ENCODE results near the gene PRR3.

PRR3 gene

DNA sequence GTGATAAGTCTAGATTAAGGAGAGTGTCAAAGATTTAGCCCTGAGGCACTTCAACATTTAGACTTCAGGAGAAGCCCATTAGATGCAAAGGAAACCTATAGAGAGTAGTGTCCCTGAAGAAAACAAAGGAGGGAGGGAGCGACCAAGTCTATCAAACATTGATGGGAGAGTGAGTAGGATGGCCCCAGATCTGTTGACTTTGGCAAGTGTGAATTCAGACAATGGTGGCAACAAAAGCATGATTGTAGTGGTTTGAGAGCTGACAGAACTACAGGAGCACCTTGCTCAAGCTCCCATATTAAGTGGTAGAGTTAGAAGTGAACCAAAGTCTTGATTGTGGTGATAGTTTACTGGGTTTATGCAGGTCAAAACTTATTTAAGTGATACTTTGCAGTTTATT is 13.2 kb downstream of the PRR3 start:
- H3K9ac ChIP-seq (ENCODE audit: low read depth in 1 of 2, low read length in 2 of 2) = peak overlapping the region; percentile 61 to 89
- no peak overlapping the region for H3K27ac ChIP-seq (ENCODE audit: low read depth, low read length)
- H3K4me3 ChIP-seq (ENCODE audit: low read depth in 1 of 2, low read length in 2 of 2) = peak overlapping the region; percentile 91 to 96
- no peaks in the 10 kb centered on the region for H3K36me3 ChIP-seq (ENCODE audit: control insufficient read depth in 1 of 2, insufficient read depth in 2 of 2, low read length in 2 of 2)
- H3K27me3 ChIP-seq (ENCODE audit: control insufficient read depth in 1 of 2, insufficient read depth in 2 of 2, low read length in 2 of 2) = no peaks in the 10 kb centered on the region
- peaks cover 26 to 27% of the 10 kb centered on the region in 2 donors for H3K4me1 ChIP-seq (ENCODE audit: control insufficient read depth in 1 of 2, insufficient read depth in 2 of 2, low read length in 2 of 2)
- H3K9me3 ChIP-seq (ENCODE audit: control insufficient read depth in 1 of 2, low read length in 2 of 2) = no peaks in the 10 kb centered on the region

DNA sequence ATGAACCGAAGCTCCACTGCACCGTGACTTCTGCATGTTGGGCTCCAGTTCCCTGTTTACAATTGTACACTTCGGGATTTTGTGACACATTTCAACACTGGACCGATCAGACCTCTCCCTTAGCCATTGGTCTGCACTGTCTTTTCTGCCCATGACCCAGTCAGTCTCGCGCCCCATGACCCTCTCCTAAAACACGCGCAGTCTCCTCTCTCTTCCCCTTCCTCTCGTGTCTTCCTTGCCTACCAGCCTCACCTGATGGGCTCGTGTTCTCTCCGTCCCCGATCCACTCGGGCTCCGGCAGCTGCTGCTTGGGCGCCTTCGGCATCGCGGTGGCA is 13.6 kb downstream of the PRR3 start:
- H3K4me3 ChIP-seq (ENCODE audit: low read depth in 1 of 2, low read length in 2 of 2) = peak overlapping the region; percentile 91 to 96
- H3K9ac ChIP-seq (ENCODE audit: low read depth in 1 of 2, low read length in 2 of 2) = peak overlapping the region; percentile 61 to 89
- no peaks in the 10 kb centered on the region for H3K9me3 ChIP-seq (ENCODE audit: control insufficient read depth in 1 of 2, low read length in 2 of 2)
- peaks cover 26 to 27% of the 10 kb centered on the region in 2 donors for H3K4me1 ChIP-seq (ENCODE audit: control insufficient read depth in 1 of 2, insufficient read depth in 2 of 2, low read length in 2 of 2)
- H3K27ac ChIP-seq (ENCODE audit: low read depth, low read length) = peak overlapping the region; percentile 71
- H3K27me3 ChIP-seq (ENCODE audit: control insufficient read depth in 1 of 2, insufficient read depth in 2 of 2, low read length in 2 of 2) = no peaks in the 10 kb centered on the region
- H3K36me3 ChIP-seq (ENCODE audit: control insufficient read depth in 1 of 2, insufficient read depth in 2 of 2, low read length in 2 of 2) = peaks cover 0 to 4% of the 10 kb centered on the region in 2 donors

DNA sequence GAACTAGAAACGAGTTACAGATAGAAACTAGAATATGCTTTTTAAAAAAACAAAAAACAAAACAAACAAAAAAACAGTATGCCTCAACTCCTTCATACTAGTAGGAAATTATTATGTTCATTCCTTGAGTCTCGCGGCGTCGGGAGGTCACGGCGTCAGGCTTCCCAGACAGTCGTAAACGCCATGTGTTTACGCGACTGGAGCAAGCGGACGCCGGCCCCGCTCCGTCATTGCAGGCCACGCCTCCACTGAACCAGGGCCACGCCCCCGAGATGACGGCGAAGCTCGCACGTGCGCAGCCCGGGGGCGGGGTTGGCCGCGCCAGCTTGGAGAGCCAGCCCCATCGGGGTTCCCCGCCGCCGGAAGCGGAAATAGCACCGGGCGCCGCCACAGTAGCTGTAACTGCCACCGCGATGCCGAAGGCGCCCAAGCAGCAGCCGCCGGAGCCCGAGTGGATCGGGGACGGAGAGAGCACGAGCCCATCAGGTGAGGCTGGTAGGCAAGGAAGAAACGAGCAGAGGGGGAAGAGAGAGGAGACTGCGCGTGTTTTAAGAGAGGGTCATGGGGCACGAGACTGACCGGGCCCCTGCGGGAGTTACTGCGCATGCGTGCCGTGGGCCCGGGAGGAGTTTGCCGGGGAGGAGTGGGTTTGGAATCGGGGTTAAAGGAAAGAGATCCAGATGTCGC is 14.1 kb downstream of the PRR3 start, which contains the start of gene ABCF1:
TSS of gene ABCF1 (plus strand) at position 368 of the 687 bp plus-strand sequence. CDS start at position 414, 46 bp downstream.
- Histone ChIP-seq H3K4me1 (ENCODE audit: control insufficient read depth in 1 of 2, insufficient read depth in 2 of 2, low read length in 2 of 2) (peaks cover 26 to 27% of the 10 kb centered on the region in 2 donors), H3K9me3 (ENCODE audit: control insufficient read depth in 1 of 2, low read length in 2 of 2) (no peaks in the 10 kb centered on the region), H3K9ac (ENCODE audit: low read depth in 1 of 2, low read length in 2 of 2) (peak within 1 kb of the TSS; percentile 89 to 94), H3K27me3 (ENCODE audit: control insufficient read depth in 1 of 2, insufficient read depth in 2 of 2, low read length in 2 of 2) (no peaks in the 10 kb centered on the region), H3K4me3 (ENCODE audit: low read depth in 1 of 2, low read length in 2 of 2) (peak within 1 kb of the TSS; percentile 91 to 96), H3K36me3 (ENCODE audit: control insufficient read depth in 1 of 2, insufficient read depth in 2 of 2, low read length in 2 of 2) (peaks cover 0 to 4% of the 10 kb centered on the region in 2 donors), H3K27ac (ENCODE audit: low read depth, low read length) (peak within 1 kb of the TSS; percentile 87)

DNA sequence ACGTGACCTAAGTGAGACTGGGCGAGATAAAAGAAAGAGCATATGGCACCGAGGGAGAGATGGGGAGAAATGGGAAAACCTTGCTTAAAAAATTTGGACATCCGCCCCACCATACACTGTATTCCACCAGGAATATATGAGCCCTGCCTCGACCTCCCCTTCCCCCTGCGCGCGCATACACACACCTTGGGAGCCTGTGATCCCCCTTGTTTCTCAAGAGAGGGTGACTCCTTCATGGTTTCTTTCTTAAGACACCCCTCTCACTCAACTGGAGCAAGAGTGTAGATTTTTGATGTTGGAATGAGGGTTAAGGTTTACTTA is 14.6 kb downstream of the PRR3 start:
- peaks cover 26 to 27% of the 10 kb centered on the region in 2 donors for H3K4me1 ChIP-seq (ENCODE audit: control insufficient read depth in 1 of 2, insufficient read depth in 2 of 2, low read length in 2 of 2)
- peaks cover 2 to 8% of the 10 kb centered on the region in 2 donors for H3K36me3 ChIP-seq (ENCODE audit: control insufficient read depth in 1 of 2, insufficient read depth in 2 of 2, low read length in 2 of 2)
- H3K4me3 ChIP-seq (ENCODE audit: low read depth in 1 of 2, low read length in 2 of 2) = peak overlapping the region; percentile 91 to 96

DNA sequence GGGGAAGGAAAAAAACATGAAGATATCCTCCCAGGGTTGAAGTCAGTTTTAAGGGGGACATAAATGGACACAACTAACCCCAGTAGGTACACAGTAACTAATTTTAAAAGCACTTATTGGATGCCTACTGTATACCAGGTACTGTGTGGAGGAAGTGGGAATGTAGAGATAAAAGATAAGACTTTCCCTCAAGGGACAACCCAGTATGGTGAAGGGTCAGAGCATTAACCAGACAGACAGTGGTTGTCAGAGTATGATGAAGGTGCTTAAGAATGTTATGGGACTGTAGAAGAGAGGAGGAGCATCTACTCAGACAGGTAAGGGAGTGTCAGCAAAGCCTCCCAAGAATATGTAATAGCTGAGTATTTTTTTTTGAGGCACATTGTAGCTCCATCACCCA is 15.1 kb downstream of the PRR3 start:
- no peak overlapping the region for H3K27ac ChIP-seq (ENCODE audit: low read depth, low read length)
- peak overlapping the region; percentile 0 to 89 for H3K9ac ChIP-seq (ENCODE audit: low read depth in 1 of 2, low read length in 2 of 2)
- H3K36me3 ChIP-seq (ENCODE audit: control insufficient read depth in 1 of 2, insufficient read depth in 2 of 2, low read length in 2 of 2) = peaks cover 5 to 12% of the 10 kb centered on the region in 2 donors
- H3K4me1 ChIP-seq (ENCODE audit: control insufficient read depth in 1 of 2, insufficient read depth in 2 of 2, low read length in 2 of 2) = peaks cover 26 to 27% of the 10 kb centered on the region in 2 donors
- H3K9me3 ChIP-seq (ENCODE audit: control insufficient read depth in 1 of 2, low read length in 2 of 2) = no peaks in the 10 kb centered on the region
- peak overlapping the region; percentile 91 to 96 for H3K4me3 ChIP-seq (ENCODE audit: low read depth in 1 of 2, low read length in 2 of 2)
- H3K27me3 ChIP-seq (ENCODE audit: control insufficient read depth in 1 of 2, insufficient read depth in 2 of 2, low read length in 2 of 2) = no peaks in the 10 kb centered on the region

More for the DNA sequence above, 14.6 kb downstream of the PRR3 start:
- peak overlapping the region; percentile 87 for H3K27ac ChIP-seq (ENCODE audit: low read depth, low read length)
- no peaks in the 10 kb centered on the region for H3K27me3 ChIP-seq (ENCODE audit: control insufficient read depth in 1 of 2, insufficient read depth in 2 of 2, low read length in 2 of 2)
- peak overlapping the region; percentile 89 to 94 for H3K9ac ChIP-seq (ENCODE audit: low read depth in 1 of 2, low read length in 2 of 2)
- no peaks in the 10 kb centered on the region for H3K9me3 ChIP-seq (ENCODE audit: control insufficient read depth in 1 of 2, low read length in 2 of 2)

DNA sequence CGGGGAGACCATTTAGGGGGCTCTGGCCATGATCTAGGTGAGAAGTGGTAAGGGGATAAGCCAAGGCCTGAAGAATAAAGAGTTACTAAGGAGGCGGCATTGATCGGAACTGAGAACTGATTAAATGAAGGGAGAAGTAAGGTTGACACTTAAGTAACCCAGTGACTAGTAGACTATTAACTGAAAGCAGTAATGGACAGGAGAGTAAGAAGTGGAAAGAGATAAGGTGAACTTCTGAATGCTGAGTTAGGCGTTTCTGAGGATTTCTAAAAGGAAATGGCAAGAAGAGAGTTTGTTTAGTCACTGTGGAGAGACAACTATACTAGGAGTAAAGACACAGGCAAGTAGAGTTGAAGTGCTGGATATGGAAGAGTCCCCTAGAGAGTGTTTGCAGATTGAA is 16.0 kb downstream of the PRR3 start:
- H3K4me3 ChIP-seq (ENCODE audit: low read depth in 1 of 2, low read length in 2 of 2) = peak overlapping the region in 1 of 2 donors; percentile 5
- peak overlapping the region in 1 of 2 donors; percentile 3 for H3K9ac ChIP-seq (ENCODE audit: low read depth in 1 of 2, low read length in 2 of 2)

DNA sequence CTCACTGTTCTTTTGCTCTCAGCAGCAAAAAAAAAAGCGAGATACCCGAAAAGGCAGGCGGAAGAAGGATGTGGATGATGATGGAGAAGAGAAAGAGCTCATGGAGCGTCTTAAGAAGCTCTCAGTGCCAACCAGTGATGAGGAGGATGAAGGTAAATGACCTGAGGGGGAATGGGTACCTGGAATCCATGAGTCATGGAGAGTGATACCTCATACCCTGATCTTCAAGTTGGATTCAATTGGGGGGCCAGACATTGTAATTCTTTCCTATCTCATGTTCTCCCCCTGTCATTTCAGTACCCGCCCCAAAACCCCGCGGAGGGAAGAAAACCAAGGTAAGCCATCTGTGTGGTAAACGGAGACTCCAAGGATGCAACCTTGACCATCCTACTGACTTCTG is 21.0 kb downstream of the PRR3 start:
- H3K9me3 ChIP-seq (ENCODE audit: control insufficient read depth in 1 of 2, low read length in 2 of 2) = no peaks in the 10 kb centered on the region
- H3K27ac ChIP-seq (ENCODE audit: low read depth, low read length) = no peak overlapping the region
- H3K27me3 ChIP-seq (ENCODE audit: control insufficient read depth in 1 of 2, insufficient read depth in 2 of 2, low read length in 2 of 2) = no peaks in the 10 kb centered on the region
- H3K4me3 ChIP-seq (ENCODE audit: low read depth in 1 of 2, low read length in 2 of 2) = no peak overlapping the region
- peaks cover 43 to 66% of the 10 kb centered on the region in 2 donors for H3K36me3 ChIP-seq (ENCODE audit: control insufficient read depth in 1 of 2, insufficient read depth in 2 of 2, low read length in 2 of 2)
- H3K9ac ChIP-seq (ENCODE audit: low read depth in 1 of 2, low read length in 2 of 2) = no peak overlapping the region
- peaks cover 5 to 8% of the 10 kb centered on the region in 2 donors for H3K4me1 ChIP-seq (ENCODE audit: control insufficient read depth in 1 of 2, insufficient read depth in 2 of 2, low read length in 2 of 2)

More for the DNA sequence above, 16.0 kb downstream of the PRR3 start:
- Histone ChIP-seq H3K36me3 (ENCODE audit: control insufficient read depth in 1 of 2, insufficient read depth in 2 of 2, low read length in 2 of 2) (peaks cover 15 to 21% of the 10 kb centered on the region in 2 donors), H3K9me3 (ENCODE audit: control insufficient read depth in 1 of 2, low read length in 2 of 2) (no peaks in the 10 kb centered on the region), H3K27ac (ENCODE audit: low read depth, low read length) (no peak overlapping the region), H3K27me3 (ENCODE audit: control insufficient read depth in 1 of 2, insufficient read depth in 2 of 2, low read length in 2 of 2) (no peaks in the 10 kb centered on the region), H3K4me1 (ENCODE audit: control insufficient read depth in 1 of 2, insufficient read depth in 2 of 2, low read length in 2 of 2) (peaks cover 26 to 27% of the 10 kb centered on the region in 2 donors)

DNA sequence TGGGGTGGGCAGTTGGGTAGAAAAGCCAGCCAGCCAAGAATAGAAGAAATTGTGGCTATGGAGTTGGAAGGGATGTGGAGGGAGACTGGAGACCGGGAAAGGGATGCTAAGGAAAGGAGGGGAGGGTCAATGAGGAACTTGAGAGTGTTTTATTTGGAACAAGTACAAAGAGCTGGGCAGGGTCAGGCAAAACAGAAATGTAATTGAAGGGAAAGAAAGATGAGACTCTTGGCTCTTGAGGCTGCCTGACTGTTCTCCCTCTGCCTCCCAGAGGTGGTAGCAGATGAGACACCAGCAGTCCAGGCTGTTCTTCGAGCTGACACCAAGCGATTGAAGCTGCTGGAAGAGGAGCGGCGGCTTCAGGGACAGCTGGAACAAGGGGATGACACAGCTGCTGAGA is 26.8 kb downstream of the PRR3 start:
- Histone ChIP-seq H3K9me3 (ENCODE audit: control insufficient read depth in 1 of 2, low read length in 2 of 2) (no peaks in the 10 kb centered on the region), H3K27me3 (ENCODE audit: control insufficient read depth in 1 of 2, insufficient read depth in 2 of 2, low read length in 2 of 2) (no peaks in the 10 kb centered on the region), H3K4me3 (ENCODE audit: low read depth in 1 of 2, low read length in 2 of 2) (no peak overlapping the region), H3K27ac (ENCODE audit: low read depth, low read length) (no peak overlapping the region), H3K4me1 (ENCODE audit: control insufficient read depth in 1 of 2, insufficient read depth in 2 of 2, low read length in 2 of 2) (no peaks in the 10 kb centered on the region), H3K36me3 (ENCODE audit: control insufficient read depth in 1 of 2, insufficient read depth in 2 of 2, low read length in 2 of 2) (peaks cover 57 to 90% of the 10 kb centered on the region in 2 donors), H3K9ac (ENCODE audit: low read depth in 1 of 2, low read length in 2 of 2) (no peak overlapping the region)

DNA sequence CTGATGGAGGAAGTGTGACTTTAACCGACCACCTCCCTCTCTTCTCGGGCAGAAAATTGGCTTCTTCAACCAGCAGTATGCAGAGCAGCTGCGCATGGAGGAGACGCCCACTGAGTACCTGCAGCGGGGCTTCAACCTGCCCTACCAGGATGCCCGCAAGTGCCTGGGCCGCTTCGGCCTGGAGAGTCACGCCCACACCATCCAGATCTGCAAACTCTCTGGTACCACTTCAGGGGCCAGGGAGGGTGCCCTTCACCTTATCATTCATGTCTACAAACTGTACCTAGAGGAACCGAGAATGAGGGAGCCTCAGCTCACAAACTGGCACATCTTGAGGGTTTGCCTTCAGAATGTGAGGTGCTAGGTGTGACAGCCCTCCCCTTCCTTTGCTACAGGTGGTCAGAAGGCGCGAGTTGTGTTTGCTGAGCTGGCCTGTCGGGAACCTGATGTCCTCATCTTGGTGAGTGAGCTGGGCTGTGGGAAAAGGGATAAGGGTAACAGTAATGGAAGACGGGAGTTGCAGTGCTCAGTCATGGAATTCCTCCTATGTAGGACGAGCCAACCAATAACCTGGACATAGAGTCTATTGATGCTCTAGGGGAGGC is 32.8 kb downstream of the PRR3 start:
- Histone ChIP-seq H3K4me1 (ENCODE audit: control insufficient read depth in 1 of 2, insufficient read depth in 2 of 2, low read length in 2 of 2) (no peaks in the 10 kb centered on the region), H3K9ac (ENCODE audit: low read depth in 1 of 2, low read length in 2 of 2) (no peak overlapping the region), H3K27me3 (ENCODE audit: control insufficient read depth in 1 of 2, insufficient read depth in 2 of 2, low read length in 2 of 2) (no peaks in the 10 kb centered on the region), H3K36me3 (ENCODE audit: control insufficient read depth in 1 of 2, insufficient read depth in 2 of 2, low read length in 2 of 2) (peaks cover 37 to 80% of the 10 kb centered on the region in 2 donors), H3K9me3 (ENCODE audit: control insufficient read depth in 1 of 2, low read length in 2 of 2) (no peaks in the 10 kb centered on the region), H3K27ac (ENCODE audit: low read depth, low read length) (no peak overlapping the region), H3K4me3 (ENCODE audit: low read depth in 1 of 2, low read length in 2 of 2) (no peak overlapping the region)

DNA sequence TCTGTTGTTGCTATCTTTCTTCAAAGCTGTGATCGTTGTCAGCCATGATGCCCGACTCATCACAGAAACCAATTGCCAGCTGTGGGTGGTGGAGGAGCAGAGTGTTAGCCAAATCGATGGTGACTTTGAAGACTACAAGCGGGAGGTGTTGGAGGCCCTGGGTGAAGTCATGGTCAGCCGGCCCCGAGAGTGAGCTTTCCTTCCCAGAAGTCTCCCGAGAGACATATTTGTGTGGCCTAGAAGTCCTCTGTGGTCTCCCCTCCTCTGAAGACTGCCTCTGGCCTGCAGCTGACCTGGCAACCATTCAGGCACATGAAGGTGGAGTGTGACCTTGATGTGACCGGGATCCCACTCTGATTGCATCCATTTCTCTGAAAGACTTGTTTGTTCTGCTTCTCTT is 33.4 kb downstream of the PRR3 start:
- H3K9me3 ChIP-seq (ENCODE audit: control insufficient read depth in 1 of 2, low read length in 2 of 2) = no peaks in the 10 kb centered on the region
- H3K4me1 ChIP-seq (ENCODE audit: control insufficient read depth in 1 of 2, insufficient read depth in 2 of 2, low read length in 2 of 2) = no peaks in the 10 kb centered on the region
- no peak overlapping the region for H3K27ac ChIP-seq (ENCODE audit: low read depth, low read length)
- H3K27me3 ChIP-seq (ENCODE audit: control insufficient read depth in 1 of 2, insufficient read depth in 2 of 2, low read length in 2 of 2) = no peaks in the 10 kb centered on the region
- no peak overlapping the region for H3K4me3 ChIP-seq (ENCODE audit: low read depth in 1 of 2, low read length in 2 of 2)
- peaks cover 31 to 76% of the 10 kb centered on the region in 2 donors for H3K36me3 ChIP-seq (ENCODE audit: control insufficient read depth in 1 of 2, insufficient read depth in 2 of 2, low read length in 2 of 2)
- no peak overlapping the region for H3K9ac ChIP-seq (ENCODE audit: low read depth in 1 of 2, low read length in 2 of 2)

Data from duodenal mucosa (tissue), 2 donors.